SK-N-SH (cell line): Measurements from ENCODE around the gene SOX15. TPM values are rescaled to one million over a fixed set of nuclear protein-coding genes. Genes with fewer than 3 reads are reported as not detected.

Source experiments
- CTCF ChIA-PET: fragments of 300-600, 350-600 bp; formaldehyde crosslinking; extraction: SDS; loops from one replicate; lab custom pipeline; 2021; lab: Yijun Ruan, JAX
- POLR2A ChIA-PET: fragments of 350-600 bp; sonication (Branson Sonifier 250); formaldehyde crosslinking; extraction: SDS; loops from one replicate; lab custom pipeline; 2020; ENCODE audit warnings: antibody characterized with exemption, inconsistent platforms; lab: Yijun Ruan, JAX
- DNase-seq: peaks from one replicate; pipeline ENCODE4 v3.0.0; 2012
- H2AFZ ChIP-seq: fragments of 200-600 bp; sonication (generic); 2 replicates; pipeline ENCODE4 v1.8.1; 2016; ENCODE audit warnings: antibody characterized with exemption, mild to moderate bottlenecking, low read depth
- H3F3A ChIP-seq: fragments of 200-600 bp; sonication (generic); replicated peaks from 2 replicates; pipeline ENCODE3; 2016; ENCODE audit warnings: antibody characterized with exemption, mild to moderate bottlenecking; ENCODE audit not compliant: insufficient read depth
- H3K27ac ChIP-seq, 2 experiments: fragments of 200-500 bp in 1 of 2; fragments of 200-600 bp in 1 of 2; sonication (Bioruptor generic) in 1 of 2; sonication (generic), shearing (Covaris generic) in 1 of 2; 2 replicates each; pipeline versions ENCODE4 v1.5.1 to v1.6.1; 2014 to 2016; ENCODE audit warnings: low read depth in 2 of 2, inconsistent platforms in 1 of 2, low read length in 1 of 2, mild to moderate bottlenecking in 1 of 2, mixed read lengths in 1 of 2
- H3K27me3 ChIP-seq: fragments of 200-600 bp; sonication (generic), shearing (Covaris generic); 2 replicates; pipeline ENCODE4 v1.6.1; 2016; ENCODE audit warnings: mixed run types; ENCODE audit not compliant: insufficient read depth
- H3K36me3 ChIP-seq, 2 experiments: fragments of 200-500 bp in 1 of 2; fragments of 200-600 bp in 1 of 2; sonication (Bioruptor generic) in 1 of 2; sonication (generic) in 1 of 2; replicated peaks in 1 of 2; 2 replicates each; pipeline versions ENCODE3 to v1.5.1; 2014 to 2016; ENCODE audit warnings: low read length in 1 of 2, mild to moderate bottlenecking in 1 of 2; ENCODE audit not compliant: insufficient read depth in 2 of 2, control insufficient read depth in 1 of 2
- H3K4me1 ChIP-seq, 2 experiments: fragments of 200-500 bp in 1 of 2; fragments of 200-600 bp in 1 of 2; sonication (Bioruptor generic) in 1 of 2; sonication (generic), shearing (Covaris generic) in 1 of 2; 2 replicates each; pipeline versions ENCODE4 v1.5.1 to v1.6.1; 2014 to 2016; ENCODE audit warnings: low read depth in 1 of 2, low read length in 1 of 2, mixed run types in 1 of 2; ENCODE audit not compliant: insufficient read depth in 2 of 2, control insufficient read depth in 1 of 2
- H3K4me2 ChIP-seq: fragments of 200-600 bp; sonication (generic), shearing (Covaris generic); 2 replicates; pipeline ENCODE4 v1.6.1; 2017; ENCODE audit warnings: mixed run types
- H3K4me3 ChIP-seq, 2 experiments: fragments of 200-500 bp in 1 of 2; fragments of 200-600 bp in 1 of 2; sonication (Bioruptor generic) in 1 of 2; sonication (generic), shearing (Covaris generic) in 1 of 2; 2 replicates each; pipeline versions ENCODE4 v1.5.1 to v1.8.1; 2014 to 2016; ENCODE audit warnings: low read depth in 2 of 2, inconsistent platforms in 1 of 2, low read length in 1 of 2, mild to moderate bottlenecking in 1 of 2, mixed read lengths in 1 of 2, moderate library complexity in 1 of 2
- H3K79me2 ChIP-seq: fragments of 200-600 bp; sonication (generic); 2 replicates; pipeline ENCODE4 v1.8.1; 2017; ENCODE audit warnings: mild to moderate bottlenecking; ENCODE audit not compliant: insufficient read depth
- H3K9ac ChIP-seq: fragments of 200-600 bp; sonication (generic); 2 replicates; pipeline ENCODE4 v1.6.1; 2017; ENCODE audit warnings: mixed run types
- H3K9me2 ChIP-seq: fragments of 200-600 bp; sonication (generic); 2 replicates; pipeline ENCODE4 v1.6.1; 2017; ENCODE audit warnings: mixed run types
- H3K9me3 ChIP-seq: fragments of 200-600 bp; sonication (generic); 2 replicates; pipeline ENCODE4 v1.6.1; 2017; ENCODE audit warnings: mixed run types, mild to moderate bottlenecking, moderate library complexity
- H4K20me1 ChIP-seq: fragments of 200-600 bp; sonication (generic); 2 replicates; pipeline ENCODE4 v1.6.1; 2017; ENCODE audit warnings: mild to moderate bottlenecking, mixed run types; ENCODE audit not compliant: insufficient read depth
- EP300 ChIP-seq, 2 experiments: IDR thresholded peaks; 2 replicates each; pipeline versions ENCODE4 v1.4.0 to v1.6.1; 2012; ENCODE audit warnings: borderline replicate concordance in 1 of 2, low read depth in 1 of 2, low read length in 1 of 2
- EZH2phosphoT487 ChIP-seq: fragments of 200-600 bp; sonication (generic); IDR thresholded peaks from 2 replicates; pipeline ENCODE4 v1.6.1; 2017; ENCODE audit warnings: low read depth, mixed run types, mild to moderate bottlenecking, antibody characterized with exemption, moderate library complexity, borderline replicate concordance
- FOXJ3 ChIP-seq: sonication (generic); formaldehyde crosslinking; IDR thresholded peaks from 2 replicates; pipeline ENCODE4 v1.5.1; 2020; ENCODE audit warnings: mild to moderate bottlenecking, missing genetic modification reagents
- GATA2 ChIP-seq: sonication (generic); formaldehyde crosslinking; IDR thresholded peaks from 2 replicates; pipeline ENCODE4 v1.5.0; 2020; ENCODE audit warnings: mild to moderate bottlenecking, missing genetic modification reagents
- JUND ChIP-seq: IDR thresholded peaks from 2 replicates; pipeline ENCODE4 v1.4.0; 2012
- MXI1 ChIP-seq: IDR thresholded peaks from 2 replicates; pipeline ENCODE4 v1.6.1; 2012; ENCODE audit warnings: mild to moderate bottlenecking, low read depth, low read length, improper control_type of control experiment
- NFIC ChIP-seq: IDR thresholded peaks from 2 replicates; pipeline ENCODE4 v1.4.0; 2012; ENCODE audit warnings: borderline replicate concordance
- NRF1 ChIP-seq: IDR thresholded peaks from 2 replicates; pipeline ENCODE4 v1.6.1; 2012; ENCODE audit warnings: low read depth, mild to moderate bottlenecking, low read length
- RAD21 ChIP-seq: IDR thresholded peaks from 2 replicates; pipeline ENCODE4 v1.6.1; 2012; ENCODE audit warnings: mild to moderate bottlenecking, low read length
- RCOR1 ChIP-seq: fragments of 150-350 bp; IDR thresholded peaks from 2 replicates; pipeline ENCODE4 v1.6.1; 2017; ENCODE audit warnings: antibody characterized with exemption, low read length
- RFX5 ChIP-seq: IDR thresholded peaks from 2 replicates; pipeline ENCODE4 v1.6.1; 2012; ENCODE audit warnings: mild to moderate bottlenecking, improper control_type of control experiment, low read length
- SMC3 ChIP-seq: IDR thresholded peaks from 2 replicates; pipeline ENCODE4 v1.6.1; 2012; ENCODE audit warnings: low read depth, low read length, improper control_type of control experiment
- TCF12 ChIP-seq: IDR thresholded peaks from 2 replicates; pipeline ENCODE4 v1.4.0; 2012
- WGBS: methylation state at CpG from one replicate; pipeline ENCODE4 v1.1.6; 2017; ENCODE audit warnings: low lambda C conversion rate; 5-methylcytosine and 5-hydroxymethylcytosine counted together
- polyA plus RNA-seq, 3 experiments: library from polyadenylated mRNA; depleted of rRNA; stranded (reverse); fragments of >200 nt; gene quantifications; 2 replicates each; pipeline ENCODE4 v1.2.3, GENCODE V29; 2012
- TF ChIP-seq, protein P1 (sequence below): fragments of 200-600 bp; sonication (generic); IDR thresholded peaks from 2 replicates; pipeline ENCODE4 v1.6.1; 2017; ENCODE audit warnings: antibody characterized with exemption, mild to moderate bottlenecking, moderate library complexity
- TF ChIP-seq, protein P2 (sequence below): IDR thresholded peaks from 2 replicates; pipeline ENCODE4 v1.4.0; 2012; ENCODE audit warnings: low read depth
- TF ChIP-seq, protein P3 (sequence below): fragments of 150-350 bp; IDR thresholded peaks from 2 replicates; pipeline ENCODE4 v1.6.1; 2016; ENCODE audit warnings: mild to moderate bottlenecking, low read depth, low read length
- TF ChIP-seq, protein P4 (sequence below): IDR thresholded peaks from 2 replicates; pipeline ENCODE4 v1.4.0; 2012; ENCODE audit warnings: low read depth, borderline replicate concordance
- TF ChIP-seq, protein P5 (sequence below): IDR thresholded peaks from 2 replicates; pipeline ENCODE4; 2012

The SOX15 gene
- polyA plus RNA-seq, 1 of the 3 experiments (the other 2 are of a cell fraction): 1.3 TPM

DNA sequence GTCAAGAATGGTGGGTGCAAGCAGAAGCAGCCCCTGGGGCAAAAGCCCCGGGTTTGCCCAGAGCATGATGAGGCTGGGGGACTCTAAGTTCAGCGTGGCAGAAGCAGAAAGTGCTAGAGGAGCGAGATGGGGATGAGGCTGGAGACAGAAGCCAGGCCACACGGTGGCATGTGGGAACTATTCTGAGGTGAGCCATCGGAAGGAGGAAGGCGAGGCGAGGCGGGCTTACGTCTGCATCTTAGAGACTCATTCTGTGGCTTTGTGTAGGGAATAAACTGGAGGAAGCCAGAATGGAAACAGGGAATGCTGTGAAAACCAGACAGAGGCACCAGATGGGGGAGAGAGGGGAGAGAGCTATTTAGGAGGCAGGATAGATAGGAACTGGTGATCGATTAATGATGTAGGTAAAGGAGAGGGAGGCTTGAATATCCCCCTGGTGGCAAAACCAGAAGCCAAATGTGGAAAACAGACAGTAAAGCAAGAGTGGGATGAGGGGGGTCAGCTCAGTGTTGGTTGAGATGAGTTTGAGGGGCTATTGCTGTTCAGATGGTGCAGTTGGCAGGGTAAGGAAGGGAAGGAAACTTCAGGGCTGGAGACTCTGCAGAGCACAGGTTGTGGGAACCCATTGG, 34.5 kb downstream of the SOX15 start:
- H3K9ac ChIP-seq: no peak overlapping the region
- H3K9me2 ChIP-seq: no peaks in the 10 kb centered on the region
- no peak overlapping the region for H3K4me3 ChIP-seq
- H3F3A ChIP-seq: no peaks in the 10 kb centered on the region
- no peak for DNase-seq
- H4K20me1 ChIP-seq: no peaks in the 10 kb centered on the region
- TF ChIP-seq TCF12: no peak
- TF ChIP-seq, protein P1, sequence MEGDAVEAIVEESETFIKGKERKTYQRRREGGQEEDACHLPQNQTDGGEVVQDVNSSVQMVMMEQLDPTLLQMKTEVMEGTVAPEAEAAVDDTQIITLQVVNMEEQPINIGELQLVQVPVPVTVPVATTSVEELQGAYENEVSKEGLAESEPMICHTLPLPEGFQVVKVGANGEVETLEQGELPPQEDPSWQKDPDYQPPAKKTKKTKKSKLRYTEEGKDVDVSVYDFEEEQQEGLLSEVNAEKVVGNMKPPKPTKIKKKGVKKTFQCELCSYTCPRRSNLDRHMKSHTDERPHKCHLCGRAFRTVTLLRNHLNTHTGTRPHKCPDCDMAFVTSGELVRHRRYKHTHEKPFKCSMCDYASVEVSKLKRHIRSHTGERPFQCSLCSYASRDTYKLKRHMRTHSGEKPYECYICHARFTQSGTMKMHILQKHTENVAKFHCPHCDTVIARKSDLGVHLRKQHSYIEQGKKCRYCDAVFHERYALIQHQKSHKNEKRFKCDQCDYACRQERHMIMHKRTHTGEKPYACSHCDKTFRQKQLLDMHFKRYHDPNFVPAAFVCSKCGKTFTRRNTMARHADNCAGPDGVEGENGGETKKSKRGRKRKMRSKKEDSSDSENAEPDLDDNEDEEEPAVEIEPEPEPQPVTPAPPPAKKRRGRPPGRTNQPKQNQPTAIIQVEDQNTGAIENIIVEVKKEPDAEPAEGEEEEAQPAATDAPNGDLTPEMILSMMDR: peak; percentile 32; the same call in 1 of the 2 replicates
- no peak overlapping the region for H3K4me2 ChIP-seq
- no peaks in the 10 kb centered on the region for H3K79me2 ChIP-seq
- ChIA-PET POLR2A (no interaction called here), CTCF (interaction anchor here (1.0 to 10.7 kb wide), 2 partner anchors 44 to 118 kb away, joined by 3 to 236 read pairs; no protein-coding TSS in a partner anchor)
- WGBS: 75% methylated on average over 10 of the region's 10 CpGs
- H3K27ac ChIP-seq: no peak overlapping the region
- no peak overlapping the region for H2AFZ ChIP-seq
- no peaks in the 10 kb centered on the region for H3K9me3 ChIP-seq
- peaks cover 9 to 33% of the 10 kb centered on the region in 2 experiments; a peak in 3 of 4 replicates for H3K4me1 ChIP-seq
- no peaks in the 10 kb centered on the region for H3K27me3 ChIP-seq
- H3K36me3 ChIP-seq: peaks cover 0 to 4% of the 10 kb centered on the region in 2 experiments

DNA sequence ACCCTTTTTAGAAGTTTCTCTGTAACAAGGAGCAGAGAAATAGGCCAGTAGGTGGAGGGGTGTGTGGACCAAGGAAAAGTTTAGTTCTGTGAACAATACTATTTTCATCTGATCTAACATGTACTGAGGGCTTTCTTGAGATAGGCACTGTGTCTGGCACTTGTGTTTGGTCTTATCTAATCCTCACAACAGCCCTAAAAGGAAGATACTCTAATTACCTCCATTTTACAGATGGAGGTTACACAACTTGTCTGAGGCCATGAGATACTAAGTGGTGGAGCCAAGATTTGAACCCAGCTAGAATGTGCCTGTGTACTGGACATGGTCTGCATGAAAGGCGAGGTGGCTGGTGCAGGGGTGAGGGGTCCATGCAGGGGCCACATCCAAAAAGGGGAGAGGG, 36.5 kb downstream of the SOX15 start:
- H3F3A ChIP-seq: no peaks in the 10 kb centered on the region
- 100% methylated on average over 1 of the region's 1 CpG for WGBS
- CTCF ChIA-PET: interaction anchor here (1.2 to 10.7 kb wide), 2 partner anchors 42 to 257 kb away, joined by 3 to 236 read pairs; no protein-coding TSS in a partner anchor
- H3K4me1 ChIP-seq: peaks cover 6 to 22% of the 10 kb centered on the region in 2 experiments; a peak in 3 of 4 replicates
- no peak overlapping the region for H3K4me3 ChIP-seq
- TF ChIP-seq FOXJ3 (CRISPR knock-in tag) (no peak), NRF1 (no peak), NFIC (no peak), GATA2 (no peak), RFX5 (no peak), EP300 (IDR thresholded peaks at IDR 0.05; ENCODE audit: borderline replicate concordance in 1 of 2, low read depth in 1 of 2, low read length in 1 of 2) (no peak), EZH2phosphoT487 (no peak), SMC3 (no peak), RCOR1 (no peak), JUND (no peak), RAD21 (no peak), MXI1 (no peak)
- TF ChIP-seq, protein P2, sequence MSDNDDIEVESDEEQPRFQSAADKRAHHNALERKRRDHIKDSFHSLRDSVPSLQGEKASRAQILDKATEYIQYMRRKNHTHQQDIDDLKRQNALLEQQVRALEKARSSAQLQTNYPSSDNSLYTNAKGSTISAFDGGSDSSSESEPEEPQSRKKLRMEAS: no peak
- TF ChIP-seq, protein P3, sequence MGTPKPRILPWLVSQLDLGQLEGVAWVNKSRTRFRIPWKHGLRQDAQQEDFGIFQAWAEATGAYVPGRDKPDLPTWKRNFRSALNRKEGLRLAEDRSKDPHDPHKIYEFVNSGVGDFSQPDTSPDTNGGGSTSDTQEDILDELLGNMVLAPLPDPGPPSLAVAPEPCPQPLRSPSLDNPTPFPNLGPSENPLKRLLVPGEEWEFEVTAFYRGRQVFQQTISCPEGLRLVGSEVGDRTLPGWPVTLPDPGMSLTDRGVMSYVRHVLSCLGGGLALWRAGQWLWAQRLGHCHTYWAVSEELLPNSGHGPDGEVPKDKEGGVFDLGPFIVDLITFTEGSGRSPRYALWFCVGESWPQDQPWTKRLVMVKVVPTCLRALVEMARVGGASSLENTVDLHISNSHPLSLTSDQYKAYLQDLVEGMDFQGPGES: no peak
- TF ChIP-seq, protein P4, sequence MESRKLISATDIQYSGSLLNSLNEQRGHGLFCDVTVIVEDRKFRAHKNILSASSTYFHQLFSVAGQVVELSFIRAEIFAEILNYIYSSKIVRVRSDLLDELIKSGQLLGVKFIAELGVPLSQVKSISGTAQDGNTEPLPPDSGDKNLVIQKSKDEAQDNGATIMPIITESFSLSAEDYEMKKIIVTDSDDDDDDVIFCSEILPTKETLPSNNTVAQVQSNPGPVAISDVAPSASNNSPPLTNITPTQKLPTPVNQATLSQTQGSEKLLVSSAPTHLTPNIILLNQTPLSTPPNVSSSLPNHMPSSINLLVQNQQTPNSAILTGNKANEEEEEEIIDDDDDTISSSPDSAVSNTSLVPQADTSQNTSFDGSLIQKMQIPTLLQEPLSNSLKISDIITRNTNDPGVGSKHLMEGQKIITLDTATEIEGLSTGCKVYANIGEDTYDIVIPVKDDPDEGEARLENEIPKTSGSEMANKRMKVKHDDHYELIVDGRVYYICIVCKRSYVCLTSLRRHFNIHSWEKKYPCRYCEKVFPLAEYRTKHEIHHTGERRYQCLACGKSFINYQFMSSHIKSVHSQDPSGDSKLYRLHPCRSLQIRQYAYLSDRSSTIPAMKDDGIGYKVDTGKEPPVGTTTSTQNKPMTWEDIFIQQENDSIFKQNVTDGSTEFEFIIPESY: no peak
- TF ChIP-seq, protein P5, sequence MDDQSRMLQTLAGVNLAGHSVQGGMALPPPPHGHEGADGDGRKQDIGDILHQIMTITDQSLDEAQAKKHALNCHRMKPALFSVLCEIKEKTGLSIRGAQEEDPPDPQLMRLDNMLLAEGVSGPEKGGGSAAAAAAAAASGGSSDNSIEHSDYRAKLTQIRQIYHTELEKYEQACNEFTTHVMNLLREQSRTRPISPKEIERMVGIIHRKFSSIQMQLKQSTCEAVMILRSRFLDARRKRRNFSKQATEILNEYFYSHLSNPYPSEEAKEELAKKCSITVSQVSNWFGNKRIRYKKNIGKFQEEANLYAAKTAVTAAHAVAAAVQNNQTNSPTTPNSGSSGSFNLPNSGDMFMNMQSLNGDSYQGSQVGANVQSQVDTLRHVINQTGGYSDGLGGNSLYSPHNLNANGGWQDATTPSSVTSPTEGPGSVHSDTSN: no peak
- TF ChIP-seq, all 33 proteins: peak for 0
- Histone ChIP-seq H4K20me1 (no peaks in the 10 kb centered on the region), H3K9me2 (no peaks in the 10 kb centered on the region), H3K27me3 (no peaks in the 10 kb centered on the region), H3K27ac (no peak overlapping the region), H3K79me2 (no peaks in the 10 kb centered on the region), H3K4me2 (no peak overlapping the region), H3K9ac (no peak overlapping the region), H3K36me3 (peaks cover 0 to 4% of the 10 kb centered on the region in 2 experiments), H3K9me3 (no peaks in the 10 kb centered on the region), H2AFZ (no peak overlapping the region)
- DNase-seq: no peak
- POLR2A ChIA-PET: no interaction called here
